HepG2 (cell line): ENCODE results near the gene MRPL34. TPM values are rescaled to one million over a fixed set of nuclear protein-coding genes. Genes with fewer than 3 reads are reported as not detected.

Experiments used
- BHLHE40 ChIP-seq: IDR thresholded peaks from 2 replicates; pipeline ENCODE4 v1.6.1; 2011; ENCODE audit warnings: low read length, improper control_type of control experiment
- FOXK1 ChIP-seq: sonication (generic); formaldehyde crosslinking; IDR thresholded peaks from 2 replicates; pipeline ENCODE4 v1.4.0; 2020; ENCODE audit warnings: low read depth, missing genetic modification reagents, borderline replicate concordance
- HDAC2 ChIP-seq: sonication (generic); formaldehyde crosslinking; IDR thresholded peaks from 2 replicates; pipeline ENCODE4 v1.4.0; 2020; ENCODE audit warnings: missing genetic modification reagents
- ISL2 ChIP-seq: sonication (generic); formaldehyde crosslinking; IDR thresholded peaks from 2 replicates; pipeline ENCODE4 v1.5.0; 2020; ENCODE audit warnings: missing genetic modification reagents
- JUNB ChIP-seq: sonication (generic); formaldehyde crosslinking; IDR thresholded peaks from 2 replicates; pipeline ENCODE4 v1.8.0; 2022; ENCODE audit warnings: missing genetic modification reagents, mild to moderate bottlenecking, borderline replicate concordance
- KDM1A ChIP-seq: IDR thresholded peaks from 2 replicates; pipeline ENCODE4 v1.6.1; 2016; ENCODE audit warnings: missing compliant biosample characterization
- MED1 ChIP-seq: sonication (generic); formaldehyde crosslinking; IDR thresholded peaks from 2 replicates; pipeline ENCODE4 v1.4.0; 2020; ENCODE audit warnings: missing genetic modification reagents
- NR2C2 ChIP-seq: sonication (generic); formaldehyde crosslinking; IDR thresholded peaks from 2 replicates; pipeline ENCODE4 v1.4.0; 2020; ENCODE audit warnings: missing genetic modification reagents, mild to moderate bottlenecking, moderate library complexity, borderline replicate concordance
- PHF8 ChIP-seq: sonication (generic); formaldehyde crosslinking; IDR thresholded peaks from 2 replicates; pipeline ENCODE4 v1.5.0; 2020; ENCODE audit warnings: missing genetic modification reagents
- SMAD3 ChIP-seq: sonication (generic); formaldehyde crosslinking; IDR thresholded peaks from 2 replicates; pipeline ENCODE4 v1.4.0; 2020; ENCODE audit warnings: missing genetic modification reagents
- SNRNP70 ChIP-seq: fragments of 200-400 bp; formaldehyde crosslinking; IDR thresholded peaks from 2 replicates; pipeline ENCODE4 v1.6.1; 2017; ENCODE audit warnings: mild to moderate bottlenecking, low read depth, low read length, moderate library complexity
- SOX13 ChIP-seq, 3 experiments: fragments of 450-650 bp in 1 of 3; sonication (generic) in 1 of 3; formaldehyde crosslinking in 1 of 3; IDR thresholded peaks in 2 of 3; conservative IDR thresholded peaks in 1 of 3; 2 replicates each; pipeline versions ENCODE4 v1.5.0 to v1.6.1; 2016 to 2020; ENCODE audit warnings: antibody characterized with exemption in 1 of 3, mild to moderate bottlenecking in 1 of 3, missing compliant biosample characterization in 1 of 3, missing genetic modification reagents in 1 of 3, moderate library complexity in 1 of 3
- SOX5 ChIP-seq: IDR thresholded peaks from 2 replicates; pipeline ENCODE4 v1.6.1; 2016; ENCODE audit warnings: borderline replicate concordance
- XBP1 ChIP-seq: sonication (generic); formaldehyde crosslinking; IDR thresholded peaks from 2 replicates; pipeline ENCODE4 v1.5.0; 2020; ENCODE audit warnings: missing genetic modification reagents
- ZBTB3 ChIP-seq: sonication (generic); formaldehyde crosslinking; IDR thresholded peaks from 2 replicates; pipeline ENCODE4 v1.4.0; 2020; ENCODE audit warnings: low read depth, mild to moderate bottlenecking, moderate library complexity, missing genetic modification reagents, borderline replicate concordance
- ZFP91 ChIP-seq: sonication (generic); formaldehyde crosslinking; IDR thresholded peaks from 2 replicates; pipeline ENCODE4 v1.9.0; 2022; ENCODE audit warnings: missing genetic modification reagents, mild to moderate bottlenecking, borderline replicate concordance
- ZHX2 ChIP-seq, 2 experiments: sonication (generic) in 1 of 2; formaldehyde crosslinking in 1 of 2; IDR thresholded peaks; 2 replicates each; pipeline versions ENCODE4 v1.6.1 to v1.9.0; 2014 to 2022; ENCODE audit warnings: antibody characterized with exemption in 1 of 2, borderline replicate concordance in 1 of 2, inconsistent platforms in 1 of 2, low read depth in 1 of 2, missing genetic modification reagents in 1 of 2
- ZKSCAN1 ChIP-seq: fragments of 150-350 bp; IDR thresholded peaks from 2 replicates; pipeline ENCODE4 v1.6.1; 2014; ENCODE audit warnings: low read length
- ZNF30 ChIP-seq: sonication (generic); formaldehyde crosslinking; IDR thresholded peaks from 2 replicates; pipeline ENCODE4 v1.5.0; 2020; ENCODE audit warnings: mild to moderate bottlenecking, missing genetic modification reagents
- ZNF670 ChIP-seq: sonication (generic); formaldehyde crosslinking; IDR thresholded peaks from 2 replicates; pipeline ENCODE4 v1.8.0; 2022; ENCODE audit warnings: mild to moderate bottlenecking, missing genetic modification reagents, borderline replicate concordance
- ZNF792 ChIP-seq: IDR thresholded peaks from 2 replicates; pipeline ENCODE4 v1.6.1; 2016
- ZSCAN9 ChIP-seq: IDR thresholded peaks from 2 replicates; pipeline ENCODE4 v1.6.1; 2016; ENCODE audit warnings: borderline replicate concordance
- polyA plus RNA-seq, 8 experiments: library from polyadenylated mRNA; depleted of rRNA in 3 of 8; stranded (reverse) in 7 of 8; unstranded in 1 of 8; fragments of >200 nt; fragmentation: Illumina TruSeq in 4 of 8; extraction: Trizol in 4 of 8; gene quantifications; 2 replicates each; pipeline versions ENCODE4 v1.2.1 to v1.2.3, GENCODE V29; 2011 to 2016; ENCODE audit warnings: low read depth in 4 of 8, missing spikeins in 1 of 8, mixed read lengths in 1 of 8; ENCODE audit not compliant: insufficient read depth in 1 of 8
- total RNA-seq, 5 experiments: library from RNA; depleted of rRNA; stranded (reverse); fragments of >200 nt; fragmentation: Illumina TruSeq; extraction: Trizol; gene quantifications; 2 replicates each; pipeline ENCODE4 v1.2.3, GENCODE V29; 2016; ENCODE audit warnings: low read depth in 1 of 5

MRPL34 gene
- total and polyA plus RNA-seq, 2 of the 13 experiments (the other 11 are each of a cell fraction or from before 2014, with no cell fraction given) = 74.0 to 77.3 TPM

GRCh38 chr19:17305517-17306284 lies at the start of gene MRPL34 (continued):
- TF ChIP-seq ZHX2 (IDR thresholded peaks at IDR 0.05; ENCODE audit: low read depth) (0 out of 2 replicates have a peak, but pooled peaks have one; percentile 15), ZHX2 (CRISPR knock-in tag; IDR thresholded peaks at IDR 0.05; ENCODE audit: borderline replicate concordance) (no peak; the same call in 1 of the 2 replicates), BHLHE40 (no peak), ZNF792 (CRISPR knock-in tag) (0 out of 2 replicates have a peak, but pooled peaks have one; percentile 51), XBP1 (CRISPR knock-in tag) (peak; percentile 83; the same call in 1 of the 2 replicates), HDAC2 (CRISPR knock-in tag) (peak; percentile 91), SMAD3 (CRISPR knock-in tag) (no peak; the same call in 1 of the 2 replicates), PHF8 (CRISPR knock-in tag) (peak; percentile 82), FOXK1 (peak; percentile 79; the same call in 1 of the 2 replicates), ZFP91 (CRISPR knock-in tag) (peak; percentile 86; the same call in 1 of the 2 replicates), KDM1A (CRISPR knock-in tag) (no peak), SNRNP70 (no peak), SOX13 (IDR thresholded peaks at IDR 0.05) (no peak), SOX13 (CRISPR knock-in tag; conservative IDR thresholded peaks at IDR 0.05 in 1 of 2, IDR thresholded peaks at IDR 0.05 in 1 of 2) (0 out of 4 replicates have a peak, but pooled peaks of 1 of the 2 experiments have one; percentile 54), MED1 (CRISPR knock-in tag) (peak; percentile 46; the same call in 1 of the 2 replicates), NR2C2 (CRISPR knock-in tag) (peak; percentile 86), SOX5 (peak; percentile 56; the same call in 1 of the 2 replicates), ZSCAN9 (CRISPR knock-in tag) (no peak; the same call in 1 of the 2 replicates), ZNF30 (no peak), JUNB (no peak), ISL2 (peak; percentile 21; the same call in 1 of the 2 replicates), ZNF670 (peak; percentile 85), ZKSCAN1 (no peak), ZBTB3 (CRISPR knock-in tag) (no peak)
